Renal pelvis (tissue), 4 donors: ENCODE data around the gene MCC. TPM values are rescaled to one million over a fixed set of nuclear protein-coding genes. Genes with fewer than 3 reads are reported as not detected.
A peak's percentile ranks its signal among the peaks of the same experiment; 100 is the strongest.
"Not testable (repeated sequence)": the region's sequence is repeated elsewhere in the genome, so short reads cannot be mapped to it uniquely, and the experiment has no call there.

Experiments used
- DNase-seq: peaks from one replicate; pipeline ENCODE4 v3.0.0-alpha.2; 2013
- polyA plus RNA-seq, 3 donors: library from polyadenylated mRNA; unstranded; fragments of 120-200 nt; gene quantifications; one replicate each; pipeline ENCODE4 v1.2.1, GENCODE V29; 2013; ENCODE audit not compliant: insufficient read length in 3 of 3

Gene MCC
- polyA plus RNA-seq, 3 donors, result 28.1 to 30.1 (median 29.4) TPM

DNA sequence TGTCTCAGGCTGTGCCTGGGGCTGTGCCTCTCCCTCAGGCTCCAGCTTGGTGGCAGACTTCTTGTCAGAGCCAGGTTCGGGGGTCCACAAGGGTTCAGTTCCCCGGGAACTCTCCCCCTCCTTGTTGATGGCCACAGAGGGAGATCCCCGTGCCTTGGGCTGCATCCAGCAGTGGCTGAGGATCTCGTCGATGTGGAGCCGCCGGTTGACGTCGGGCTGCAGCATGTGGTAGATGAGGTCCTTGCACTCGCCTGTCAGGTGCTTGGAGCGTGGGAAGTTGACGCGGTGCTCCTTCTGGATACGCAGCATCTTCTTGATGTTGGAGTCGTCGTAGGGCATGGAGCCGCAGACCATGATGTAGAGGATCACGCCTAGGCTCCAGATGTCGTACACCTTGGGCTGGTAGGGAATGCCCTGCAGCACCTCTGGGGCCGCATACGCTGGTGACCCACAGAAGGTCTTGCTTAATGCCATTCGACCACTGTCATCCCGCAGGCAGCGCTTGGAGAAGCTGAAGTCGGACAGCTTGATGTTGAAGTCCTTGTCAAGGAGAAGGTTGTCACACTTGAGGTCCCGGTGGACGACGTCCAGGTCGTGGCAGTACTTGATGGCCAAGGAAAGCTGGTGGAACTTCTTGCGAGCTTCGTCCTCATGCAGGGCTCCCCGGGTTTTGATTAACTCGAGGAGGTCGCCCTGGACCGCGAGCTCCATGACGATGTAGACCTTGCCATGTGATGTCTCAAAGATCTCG is 54.2 kb downstream of the MCC start:
- DNase-seq, result no peak

DNA sequence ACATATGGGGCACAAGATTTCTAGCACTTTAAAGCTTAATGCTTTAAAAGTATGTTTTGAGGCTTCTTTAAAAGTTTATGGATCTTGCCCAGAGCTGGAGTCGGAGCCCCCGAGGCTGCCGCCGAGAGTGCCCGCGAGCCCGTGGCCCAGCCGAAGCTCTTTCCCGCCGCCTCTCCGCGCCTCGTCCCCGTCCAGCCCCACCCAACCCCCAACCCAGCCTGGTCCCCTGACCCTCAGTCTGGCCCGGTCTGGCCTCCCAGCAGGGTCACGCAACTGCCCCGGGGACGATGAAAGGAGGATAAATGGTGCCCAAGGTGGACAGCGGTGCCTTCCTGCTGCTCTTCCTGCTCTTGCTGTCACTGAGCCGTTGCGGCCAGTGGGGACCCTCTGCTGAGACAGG is 55.2 kb downstream of the MCC start:
- no peak for DNase-seq

DNA sequence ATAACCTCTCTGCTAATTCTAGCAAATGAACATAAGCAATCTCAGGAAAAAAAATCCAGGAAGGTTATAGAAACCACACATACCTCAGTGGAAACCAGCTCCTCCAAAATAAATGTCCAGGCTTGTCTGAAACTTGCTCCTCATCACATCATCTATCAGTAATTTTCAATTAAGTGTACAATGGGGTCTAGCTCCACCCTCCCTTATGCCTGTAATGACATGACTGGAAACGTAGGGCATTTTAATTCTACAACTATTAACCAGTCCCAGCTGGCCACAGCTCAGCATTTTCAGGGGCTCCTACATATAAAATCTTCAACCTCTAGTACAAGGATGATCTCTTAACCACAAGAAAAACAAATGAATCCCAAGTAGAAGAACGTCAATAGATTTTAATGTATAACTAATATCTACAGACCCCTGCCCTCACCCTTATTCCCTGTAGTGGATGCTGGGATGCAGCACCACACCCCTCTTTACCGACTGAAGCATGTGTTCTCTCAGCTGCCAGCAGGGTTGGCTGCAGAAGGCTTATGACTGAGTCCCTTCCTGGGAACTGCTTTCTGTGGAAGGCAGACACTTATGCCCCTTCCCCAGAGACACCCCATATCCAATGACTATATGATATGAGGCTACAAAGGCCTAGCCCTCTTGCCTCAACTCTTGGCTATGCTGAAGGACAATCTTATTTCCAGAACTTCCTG is 60.2 kb downstream of the MCC start:
- DNase-seq, result no peak

DNA sequence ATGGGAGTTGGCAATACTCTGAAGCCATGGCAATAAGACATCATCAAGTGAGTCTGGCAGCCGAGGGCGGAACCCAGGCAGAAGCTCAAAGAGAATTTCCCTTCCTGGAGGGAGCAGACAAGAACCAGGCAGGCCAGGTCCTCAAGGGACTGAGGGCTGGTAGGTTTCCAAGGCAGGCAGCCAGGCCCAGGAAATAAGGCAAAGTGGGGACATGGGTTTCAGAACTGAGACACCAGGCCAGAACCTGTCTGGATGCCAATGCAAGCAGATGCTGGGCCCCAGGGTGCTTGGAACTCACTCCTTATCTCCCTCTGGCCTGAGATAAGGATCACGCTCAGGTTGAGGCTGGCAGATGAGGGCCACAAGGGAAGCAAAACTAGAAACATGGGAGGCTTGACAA is 62.3 kb downstream of the MCC start:
- no peak for DNase-seq

DNA sequence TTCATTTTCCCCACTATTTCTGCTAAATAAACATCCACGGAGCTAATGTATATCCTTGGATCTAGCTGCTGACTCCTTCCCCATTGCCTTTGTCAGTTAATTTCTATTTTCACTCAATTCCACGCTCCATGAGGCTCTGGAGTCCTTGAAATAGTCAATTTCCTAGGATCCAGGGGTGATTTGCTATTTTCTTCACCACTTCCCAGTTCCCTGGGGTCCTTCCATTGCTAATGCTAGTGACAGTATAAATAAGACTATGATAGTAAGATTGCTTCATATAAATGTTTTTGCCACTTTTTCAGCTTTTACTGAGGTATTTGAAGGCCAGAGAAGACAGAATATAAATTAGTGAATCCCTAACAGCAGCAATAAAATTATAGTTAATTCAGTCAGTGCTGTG is 66.6 kb downstream of the MCC start:
- DNase-seq, result no peak

DNA sequence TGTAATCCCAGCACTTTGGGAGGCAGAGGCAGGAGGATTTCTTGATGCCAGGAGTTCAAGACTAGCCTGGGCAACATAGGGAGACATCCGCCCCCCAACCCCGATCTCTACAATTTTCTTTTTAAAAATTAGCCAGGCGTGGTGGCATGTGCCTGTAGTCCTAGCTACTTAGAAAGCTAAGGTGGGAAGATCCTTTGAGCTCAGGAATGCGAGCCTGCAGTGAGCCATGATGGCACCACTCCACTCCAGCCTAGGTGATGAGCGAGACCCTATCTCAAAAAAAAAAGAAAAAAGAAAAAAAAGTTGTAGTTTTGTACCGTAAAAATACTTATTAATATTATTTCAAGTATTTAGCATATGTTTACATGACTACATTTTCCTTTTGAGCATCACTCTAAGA is 82.7 kb downstream of the MCC start:
- DNase-seq, result no peak

DNA sequence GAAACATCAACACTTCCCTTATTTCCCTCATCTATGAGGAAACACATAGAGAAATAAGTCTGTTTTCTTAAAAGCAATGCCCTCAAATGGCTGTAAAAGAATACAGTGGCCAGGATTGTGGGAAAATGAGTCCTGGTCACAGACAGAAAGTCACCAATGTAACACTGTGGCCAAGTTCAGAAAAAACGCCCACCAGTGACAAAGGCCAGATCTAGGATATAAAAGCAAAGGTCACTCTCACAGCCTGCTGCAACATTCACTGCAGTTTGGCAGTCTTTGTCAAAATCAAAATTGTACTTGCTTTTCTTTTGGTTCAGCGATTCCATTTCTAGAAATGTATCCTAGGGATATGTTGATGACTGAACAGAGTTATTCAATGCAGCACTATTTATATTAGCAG is 84.0 kb downstream of the MCC start:
- no peak for DNase-seq

DNA sequence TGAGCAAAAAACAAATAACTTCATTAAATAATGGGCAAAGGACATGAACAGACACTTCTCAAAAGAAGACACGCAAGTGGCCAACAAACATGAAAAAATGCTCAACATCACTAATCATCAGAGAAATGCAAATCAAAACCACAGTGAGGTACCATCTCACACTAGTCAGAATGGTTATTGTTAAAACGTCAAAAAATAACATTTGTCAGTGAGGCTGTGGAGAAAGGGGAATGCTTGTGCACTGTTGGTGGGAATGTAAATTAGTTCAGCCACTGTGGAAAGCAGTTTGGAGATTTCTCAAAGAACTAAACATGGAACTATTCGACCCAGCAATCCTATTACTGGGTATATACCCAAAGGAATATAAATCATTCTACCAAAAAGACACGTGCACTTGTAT is 90.3 kb downstream of the MCC start:
- DNase-seq, result not testable (repeated sequence)

DNA sequence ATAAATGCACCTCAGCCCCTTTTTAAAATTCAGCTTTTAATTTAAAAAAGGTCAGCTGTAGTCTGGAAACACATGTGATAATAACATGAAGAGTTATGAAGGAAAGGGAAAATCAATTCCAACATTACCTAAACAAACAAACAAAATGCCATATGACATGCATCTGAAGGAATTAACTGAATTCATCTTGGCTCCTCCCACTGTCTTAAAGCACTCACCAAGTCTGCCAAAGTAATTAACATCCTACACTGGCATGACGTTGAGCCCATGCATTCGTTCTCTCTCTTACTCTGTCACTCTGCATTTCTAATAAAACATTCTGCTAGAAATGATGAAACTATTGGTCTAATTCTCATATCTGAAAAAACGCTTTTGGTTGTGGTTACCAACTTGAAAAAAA is 91.2 kb downstream of the MCC start:
- no peak for DNase-seq

DNA sequence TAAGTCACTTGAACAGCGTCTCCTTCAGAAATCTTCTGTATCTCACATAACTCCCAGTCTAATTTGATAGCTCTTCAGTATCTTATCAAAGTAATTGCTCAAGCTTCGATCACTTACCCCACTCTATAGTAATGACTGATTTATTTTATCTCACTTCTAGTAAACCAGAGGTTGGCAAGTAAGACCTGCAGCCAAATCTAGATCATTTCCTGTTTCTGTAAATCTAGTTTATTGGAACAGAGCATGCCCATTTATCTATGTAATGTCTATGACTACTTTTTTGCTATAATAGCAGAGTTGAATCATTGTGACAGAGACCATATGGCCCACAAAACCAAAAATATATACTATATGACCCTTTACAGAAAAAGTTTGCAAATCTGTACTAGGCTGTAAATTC is 93.6 kb downstream of the MCC start:
- DNase-seq, result no peak

DNA sequence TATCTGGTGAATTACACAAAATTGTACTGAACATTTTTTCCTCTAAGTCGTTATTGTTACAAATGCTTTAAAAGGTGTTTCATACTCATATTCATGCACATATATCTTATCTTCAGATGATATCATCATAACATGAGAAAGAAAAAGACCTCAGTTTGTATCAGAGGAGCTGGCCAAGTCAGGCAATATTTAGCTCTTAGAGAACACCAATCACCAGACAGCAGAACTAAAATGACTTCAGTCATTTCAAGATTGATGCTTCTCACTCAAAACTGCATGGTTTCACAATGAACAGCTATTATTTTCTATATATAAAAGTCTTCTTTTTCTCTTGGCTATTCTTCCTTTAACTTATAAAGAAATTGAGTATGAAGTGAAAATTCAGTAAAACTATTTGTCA is 98.0 kb downstream of the MCC start:
- DNase-seq, result no peak

DNA sequence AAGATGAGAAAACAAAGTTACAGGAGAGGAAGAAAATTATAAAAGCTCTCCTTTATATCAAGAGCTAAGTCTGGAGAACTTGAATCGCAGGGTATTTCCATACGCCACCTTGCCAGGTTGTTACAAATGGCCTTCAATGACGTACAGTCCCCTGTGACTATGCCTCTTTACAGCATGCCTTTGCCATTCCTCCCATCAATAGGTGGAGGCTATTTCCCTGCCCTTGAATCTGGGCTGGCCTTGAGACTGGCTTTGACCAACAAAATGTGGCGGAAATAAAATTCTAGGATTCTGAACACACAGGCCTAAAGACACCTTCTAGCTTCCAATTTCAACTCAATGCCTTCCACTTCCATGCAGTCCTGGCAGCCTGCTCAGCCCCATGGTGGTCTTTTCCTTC is 99.1 kb downstream of the MCC start:
- no peak for DNase-seq

DNA sequence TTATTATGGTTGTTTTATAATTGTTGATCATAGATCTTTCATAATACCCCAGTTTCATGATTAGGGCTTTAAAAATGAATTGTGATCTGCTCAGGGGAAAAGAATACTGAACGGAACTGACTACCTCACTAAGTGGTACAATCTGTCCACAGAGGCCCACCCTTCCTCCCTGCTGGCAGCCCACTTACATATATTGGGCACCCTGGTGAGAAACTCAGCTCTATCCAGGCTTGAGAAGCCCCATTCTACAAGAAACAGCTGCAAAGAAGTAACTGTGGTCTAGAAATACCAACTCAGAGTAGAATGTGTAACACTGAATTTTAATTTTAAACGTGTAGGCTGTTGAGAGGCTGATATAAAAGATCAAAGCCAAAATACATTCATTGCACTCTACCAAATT is 100.4 kb downstream of the MCC start:
- no peak for DNase-seq

DNA sequence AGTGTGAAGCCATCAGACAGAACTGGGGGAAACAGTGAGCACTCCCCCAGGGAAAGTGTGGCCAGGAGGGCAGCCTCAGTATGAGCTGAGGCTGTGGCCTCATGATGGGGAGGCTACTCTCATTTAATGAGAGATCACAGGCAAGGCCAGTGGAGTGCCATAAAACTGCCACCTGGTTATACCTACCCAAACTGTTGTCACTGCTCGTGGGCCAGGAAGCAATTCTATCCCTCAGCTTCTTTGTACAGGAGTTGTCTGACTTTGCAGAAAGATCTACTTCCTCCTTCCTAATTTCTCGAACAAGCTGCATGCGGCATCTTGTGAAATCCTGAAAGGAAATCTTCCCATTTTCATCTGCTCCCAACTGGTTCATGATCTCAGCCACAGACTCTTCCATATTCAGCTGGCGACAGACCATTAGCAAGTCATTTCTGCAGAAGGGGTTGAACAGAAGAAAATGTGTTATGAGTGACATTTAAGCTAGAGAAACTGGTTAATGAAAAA is 103.4 kb downstream of the MCC start:
- DNase-seq, result no peak

DNA sequence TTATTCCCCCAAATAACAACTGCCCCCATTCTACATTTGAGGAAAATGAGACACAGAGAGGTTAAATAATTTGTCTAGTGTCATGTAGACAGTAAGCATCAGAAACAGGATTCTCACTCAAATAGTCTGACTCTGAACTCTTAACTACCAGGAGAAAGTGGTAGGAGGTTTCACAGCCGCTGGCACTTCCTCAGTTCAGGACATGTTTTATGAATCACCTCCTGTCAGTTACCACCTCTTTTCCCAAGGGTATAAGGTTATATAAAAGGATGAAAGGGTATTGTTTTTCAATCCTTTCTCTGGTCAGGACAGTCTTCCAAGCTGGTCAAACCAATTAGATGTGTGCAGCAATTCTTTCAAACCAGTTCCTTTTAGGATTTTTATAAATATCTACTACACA is 105.5 kb downstream of the MCC start:
- DNase-seq, result no peak

DNA sequence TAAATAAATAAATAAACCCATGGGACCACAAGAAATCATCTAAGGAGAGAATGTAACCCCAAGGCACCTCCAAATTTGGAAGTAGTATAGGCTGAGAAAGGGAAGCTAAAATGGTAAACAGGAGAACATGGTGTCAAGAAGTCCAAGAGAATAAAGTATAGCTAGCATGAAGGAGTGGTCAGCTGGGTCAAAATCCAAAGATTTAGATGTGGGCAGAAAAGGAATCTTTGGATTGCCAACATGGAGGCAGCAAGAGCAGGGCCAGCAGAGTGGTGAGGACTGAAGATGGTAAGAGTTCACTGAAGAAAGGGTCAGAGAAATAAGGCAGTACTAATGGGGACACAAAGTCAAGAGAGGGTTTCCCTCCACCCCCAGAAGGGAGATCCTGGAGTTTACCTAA is 106.5 kb downstream of the MCC start:
- no peak for DNase-seq

DNA sequence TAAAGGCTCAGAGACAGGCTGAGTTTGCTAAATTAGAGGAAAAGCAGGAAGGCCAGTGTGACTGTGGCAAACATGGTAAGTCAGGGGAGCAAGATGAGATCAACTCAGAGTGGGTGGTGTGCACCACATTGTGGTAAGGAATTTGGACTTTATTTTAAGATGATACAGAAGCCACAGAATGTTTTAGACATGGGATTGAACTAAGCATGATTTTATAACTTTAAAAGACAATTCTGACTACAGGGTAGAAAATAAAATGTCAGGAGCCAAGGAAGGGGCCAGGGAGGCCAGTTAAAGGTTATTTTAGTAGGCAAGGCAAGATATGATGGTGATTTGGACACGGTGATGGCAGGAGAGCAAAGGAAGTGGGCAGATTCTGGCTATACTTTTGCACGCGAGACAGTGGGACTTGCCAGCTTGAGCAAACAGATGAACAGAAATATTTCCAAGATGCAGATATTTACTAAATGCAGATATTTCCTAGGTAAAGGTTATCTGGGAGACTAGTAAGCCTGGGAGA is 107.4 kb downstream of the MCC start:
- DNase-seq, result no peak

DNA sequence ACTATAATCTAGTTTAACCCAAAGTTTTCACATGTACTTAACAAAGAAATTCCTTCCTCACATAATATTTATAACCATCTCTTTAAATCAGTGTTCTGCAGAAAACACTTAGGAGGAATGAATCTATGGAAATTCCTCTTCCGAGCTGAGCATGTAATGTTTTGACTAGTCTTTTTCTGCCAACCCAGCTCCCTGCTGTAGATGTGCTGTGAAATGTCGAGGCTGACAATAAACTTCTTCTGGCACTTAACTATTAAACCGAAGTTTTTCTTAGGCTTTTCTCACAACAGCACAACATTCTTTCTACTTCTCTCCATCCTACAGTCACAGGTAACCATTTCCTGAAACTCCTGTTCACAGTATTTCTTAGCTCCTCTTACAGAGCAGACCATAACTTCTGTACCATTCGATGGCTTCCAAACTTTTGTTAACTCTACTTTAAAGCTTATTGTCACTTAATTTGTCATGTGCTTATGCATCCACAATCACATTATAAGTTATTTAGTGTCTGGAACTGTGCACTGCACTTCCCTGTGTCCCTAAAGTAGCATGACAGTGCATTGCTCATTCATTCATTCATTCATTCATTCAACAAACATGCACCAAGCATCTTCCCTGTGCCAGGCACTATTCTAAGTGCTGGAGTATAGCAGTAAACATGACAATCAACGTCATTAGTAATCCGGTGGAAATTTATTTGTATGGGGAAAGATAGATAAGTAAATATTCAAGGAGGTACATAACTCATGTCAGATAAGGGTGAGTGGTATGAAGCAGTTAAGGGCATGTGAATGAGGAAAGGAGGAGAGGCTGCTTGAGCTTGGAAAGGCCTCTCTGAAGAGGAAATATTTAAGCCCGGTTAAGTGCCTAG is 108.1 kb downstream of the MCC start:
- no peak for DNase-seq

DNA sequence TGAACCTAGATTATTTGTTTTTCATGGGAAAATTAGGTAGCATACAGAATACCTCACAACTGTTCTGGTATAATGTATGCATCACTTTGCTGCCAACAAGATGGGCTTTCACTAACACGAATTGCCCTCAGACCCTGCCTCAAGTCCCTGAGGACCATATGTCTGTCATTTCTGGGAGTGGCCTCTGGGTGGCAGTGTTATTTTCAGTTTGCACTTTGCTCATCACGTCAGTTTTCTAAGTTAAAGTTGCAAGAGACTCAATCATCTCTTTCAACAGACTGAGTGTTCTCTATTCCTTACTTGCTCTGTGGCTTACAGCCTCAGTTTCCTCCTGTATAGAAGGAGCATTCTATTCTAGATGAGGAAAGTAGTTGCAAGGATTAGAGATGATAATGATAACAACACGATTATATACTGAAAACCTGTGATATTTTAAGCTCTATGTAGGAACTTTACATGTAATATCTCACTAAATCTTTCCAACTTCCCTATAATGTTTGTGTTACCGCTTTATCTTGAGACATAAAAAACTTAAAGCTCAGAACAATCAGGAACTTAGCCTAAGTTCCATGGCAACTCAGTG is 109.2 kb downstream of the MCC start:
- DNase-seq, result peak; percentile 45

DNA sequence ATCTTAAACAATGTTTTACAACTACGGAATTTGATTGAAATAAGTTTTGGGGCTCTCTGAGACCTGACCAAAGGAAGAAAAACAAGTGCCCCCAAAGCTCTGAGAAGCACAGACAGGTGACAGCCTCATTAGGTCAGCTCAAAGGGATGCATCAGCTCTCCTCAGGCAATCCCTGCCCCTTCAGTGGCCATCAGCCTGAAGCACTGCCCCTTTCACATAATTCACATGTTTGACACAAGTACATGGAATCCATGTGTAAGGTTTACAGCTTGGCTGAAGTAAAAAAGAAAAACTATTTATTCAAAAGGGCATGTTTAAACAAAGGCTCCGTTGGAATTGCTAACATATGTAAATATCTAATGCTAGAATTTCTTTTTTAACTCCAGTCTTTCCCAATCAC is 109.7 kb downstream of the MCC start:
- DNase-seq, result no peak

DNA sequence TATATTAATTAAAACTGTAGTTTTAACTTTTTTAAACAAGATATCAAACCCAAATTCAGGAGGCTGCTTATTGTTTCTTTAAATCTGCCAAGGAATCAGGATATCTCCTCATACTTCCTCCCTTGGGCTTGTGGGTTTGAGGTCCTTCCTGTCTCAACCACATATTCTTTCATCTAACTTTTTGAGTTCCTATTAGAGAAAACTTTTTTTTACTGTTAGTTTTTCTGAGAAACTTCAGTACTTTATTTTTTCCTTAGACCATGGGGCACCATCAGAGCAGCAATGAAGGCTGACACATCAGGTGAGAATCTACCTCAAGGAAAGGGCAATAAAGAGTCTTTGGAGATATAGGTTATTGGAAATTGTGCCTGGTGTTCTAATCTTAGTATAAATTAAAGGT is 110.2 kb downstream of the MCC start:
- no peak for DNase-seq

DNA sequence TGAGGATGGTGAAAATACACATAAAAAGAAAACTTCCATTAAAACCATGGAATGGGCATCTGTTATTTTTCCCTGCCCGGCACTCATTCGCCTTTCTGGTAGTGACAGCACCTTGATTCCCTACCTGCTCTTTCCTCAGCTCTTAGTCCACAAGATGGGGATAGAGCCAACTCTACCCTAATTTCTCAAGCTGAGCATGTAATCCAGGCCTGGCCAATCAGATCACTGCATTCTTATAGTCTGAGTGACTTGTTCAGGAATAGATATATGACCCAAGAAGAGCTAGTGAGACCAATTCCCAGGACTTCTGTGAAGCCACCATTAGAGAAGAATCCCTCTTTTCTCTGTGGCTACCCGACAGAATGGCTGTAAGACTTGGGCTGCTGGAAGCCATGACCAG is 111.6 kb downstream of the MCC start:
- no peak for DNase-seq
